ENCODE measurements around the gene MYOM1. TPM values are rescaled to one million over a fixed set of nuclear protein-coding genes. Genes with fewer than 3 reads are reported as not detected.

Gene MYOM1
- total RNA-seq, 1 donor from 2014 or later: 661 TPM

DNA sequence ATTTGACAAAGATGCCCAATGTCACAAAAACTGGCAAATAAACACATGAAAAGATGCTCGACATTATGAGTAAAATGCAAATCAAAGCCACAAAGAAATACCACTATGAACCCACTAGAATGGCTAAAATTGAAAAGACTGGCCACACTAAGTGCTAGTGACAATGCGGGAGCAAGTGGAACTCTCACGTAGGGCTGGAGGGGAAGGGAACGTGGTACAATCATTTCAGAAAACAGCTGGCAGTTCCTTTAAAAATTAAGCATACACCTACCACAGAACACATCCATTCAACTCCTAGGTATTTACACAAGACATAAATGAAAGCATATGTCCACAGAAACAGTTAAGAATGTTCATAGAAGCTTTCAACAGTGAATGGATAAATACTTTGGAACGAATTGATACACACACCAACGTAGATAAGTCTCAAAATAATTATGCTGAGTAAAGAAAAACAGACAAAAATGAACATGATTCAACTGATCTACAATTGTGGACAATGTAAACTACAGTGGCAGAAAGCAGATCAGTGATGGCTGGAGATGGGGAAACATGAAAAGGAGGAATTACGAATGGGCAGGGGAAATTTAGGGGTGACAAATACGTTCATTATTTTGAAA lies 71.7 kb downstream of the MYOM1 start:
- Histone ChIP-seq H3K27me3 (ENCODE audit: control insufficient read depth in 3 of 3, insufficient read depth in 3 of 3, low read length in 3 of 3) (no peaks in the 10 kb centered on the region), H3K9ac (ENCODE audit: low read depth in 1 of 3, low read length in 3 of 3) (no peak overlapping the region), H3K9me3 (ENCODE audit: control insufficient read depth in 3 of 3, low read length in 3 of 3) (no peaks in the 10 kb centered on the region), H3K36me3 (ENCODE audit: control insufficient read depth in 3 of 3, insufficient read depth in 3 of 3, low read length in 3 of 3) (peaks cover 20 to 35% (median 22%) of the 10 kb centered on the region in 3 donors), H3K27ac (ENCODE audit: low read depth, low read length) (no peak overlapping the region), H3K4me3 (ENCODE audit: low read length in 3 of 3) (no peak overlapping the region), H3K4me1 (ENCODE audit: control insufficient read depth in 3 of 3, insufficient read depth in 3 of 3, low read length in 3 of 3) (peaks cover 0 to 3% (median 0%) of the 10 kb centered on the region in 3 donors)

GRCh38 chr18:3140986-3141639 lies 78.7 kb downstream of the MYOM1 start:
- no peaks in the 10 kb centered on the region for H3K27me3 ChIP-seq (ENCODE audit: control insufficient read depth in 3 of 3, insufficient read depth in 3 of 3, low read length in 3 of 3)
- peaks cover 17 to 38% (median 35%) of the 10 kb centered on the region in 3 donors for H3K36me3 ChIP-seq (ENCODE audit: control insufficient read depth in 3 of 3, insufficient read depth in 3 of 3, low read length in 3 of 3)
- no peak overlapping the region for H3K27ac ChIP-seq (ENCODE audit: low read depth, low read length)
- peaks cover 8 to 22% (median 10%) of the 10 kb centered on the region in 3 donors for H3K4me1 ChIP-seq (ENCODE audit: control insufficient read depth in 3 of 3, insufficient read depth in 3 of 3, low read length in 3 of 3)
- H3K9ac ChIP-seq (ENCODE audit: low read depth in 1 of 3, low read length in 3 of 3): no peak overlapping the region
- H3K9me3 ChIP-seq (ENCODE audit: control insufficient read depth in 3 of 3, low read length in 3 of 3): no peaks in the 10 kb centered on the region
- no peak overlapping the region for H3K4me3 ChIP-seq (ENCODE audit: low read length in 3 of 3)

GRCh38 chr18:3140342-3140741 lies 79.4 kb downstream of the MYOM1 start:
- no peak overlapping the region for H3K27ac ChIP-seq (ENCODE audit: low read depth, low read length)
- peaks cover 21 to 42% (median 41%) of the 10 kb centered on the region in 3 donors for H3K36me3 ChIP-seq (ENCODE audit: control insufficient read depth in 3 of 3, insufficient read depth in 3 of 3, low read length in 3 of 3)
- H3K4me1 ChIP-seq (ENCODE audit: control insufficient read depth in 3 of 3, insufficient read depth in 3 of 3, low read length in 3 of 3): peaks cover 8 to 22% (median 10%) of the 10 kb centered on the region in 3 donors
- H3K9ac ChIP-seq (ENCODE audit: low read depth in 1 of 3, low read length in 3 of 3): no peak overlapping the region
- no peaks in the 10 kb centered on the region for H3K9me3 ChIP-seq (ENCODE audit: control insufficient read depth in 3 of 3, low read length in 3 of 3)
- H3K4me3 ChIP-seq (ENCODE audit: low read length in 3 of 3): no peak overlapping the region
- H3K27me3 ChIP-seq (ENCODE audit: control insufficient read depth in 3 of 3, insufficient read depth in 3 of 3, low read length in 3 of 3): no peaks in the 10 kb centered on the region

DNA sequence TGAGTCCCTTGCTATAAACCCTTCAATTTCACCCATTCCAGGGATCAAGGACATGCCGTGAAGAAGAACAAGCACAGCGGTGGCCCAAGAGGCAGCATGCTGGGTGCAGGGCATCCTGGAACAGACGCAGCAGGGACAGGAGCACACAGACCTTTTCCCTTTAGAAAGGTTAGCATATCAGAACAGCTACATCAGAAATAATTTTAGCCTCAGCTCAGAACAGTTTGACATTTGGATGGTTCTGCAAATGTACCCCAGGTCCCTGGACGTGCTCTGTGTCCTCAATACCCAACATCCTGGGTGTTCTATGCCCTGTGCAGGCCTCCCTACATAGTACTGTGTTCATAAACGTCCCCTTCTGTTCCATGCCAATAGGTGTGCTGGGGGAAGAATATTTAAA lies 80.4 kb downstream of the MYOM1 start:
- Histone ChIP-seq H3K36me3 (ENCODE audit: control insufficient read depth in 3 of 3, insufficient read depth in 3 of 3, low read length in 3 of 3) (peaks cover 25 to 50% (median 46%) of the 10 kb centered on the region in 3 donors), H3K9ac (ENCODE audit: low read depth in 1 of 3, low read length in 3 of 3) (no peak overlapping the region), H3K27ac (ENCODE audit: low read depth, low read length) (no peak overlapping the region), H3K9me3 (ENCODE audit: control insufficient read depth in 3 of 3, low read length in 3 of 3) (no peaks in the 10 kb centered on the region), H3K4me1 (ENCODE audit: control insufficient read depth in 3 of 3, insufficient read depth in 3 of 3, low read length in 3 of 3) (peaks cover 7 to 22% (median 8%) of the 10 kb centered on the region in 3 donors), H3K4me3 (ENCODE audit: low read length in 3 of 3) (no peak overlapping the region), H3K27me3 (ENCODE audit: control insufficient read depth in 3 of 3, insufficient read depth in 3 of 3, low read length in 3 of 3) (no peaks in the 10 kb centered on the region)

GRCh38 chr18:3138274-3138975 lies 81.3 kb downstream of the MYOM1 start:
- no peak overlapping the region for H3K9ac ChIP-seq (ENCODE audit: low read depth in 1 of 3, low read length in 3 of 3)
- no peak overlapping the region for H3K4me3 ChIP-seq (ENCODE audit: low read length in 3 of 3)
- no peaks in the 10 kb centered on the region for H3K9me3 ChIP-seq (ENCODE audit: control insufficient read depth in 3 of 3, low read length in 3 of 3)
- peaks cover 7 to 26% (median 8%) of the 10 kb centered on the region in 3 donors for H3K4me1 ChIP-seq (ENCODE audit: control insufficient read depth in 3 of 3, insufficient read depth in 3 of 3, low read length in 3 of 3)
- H3K27me3 ChIP-seq (ENCODE audit: control insufficient read depth in 3 of 3, insufficient read depth in 3 of 3, low read length in 3 of 3): no peaks in the 10 kb centered on the region
- no peak overlapping the region for H3K27ac ChIP-seq (ENCODE audit: low read depth, low read length)
- peaks cover 33 to 59% (median 55%) of the 10 kb centered on the region in 3 donors for H3K36me3 ChIP-seq (ENCODE audit: control insufficient read depth in 3 of 3, insufficient read depth in 3 of 3, low read length in 3 of 3)

DNA sequence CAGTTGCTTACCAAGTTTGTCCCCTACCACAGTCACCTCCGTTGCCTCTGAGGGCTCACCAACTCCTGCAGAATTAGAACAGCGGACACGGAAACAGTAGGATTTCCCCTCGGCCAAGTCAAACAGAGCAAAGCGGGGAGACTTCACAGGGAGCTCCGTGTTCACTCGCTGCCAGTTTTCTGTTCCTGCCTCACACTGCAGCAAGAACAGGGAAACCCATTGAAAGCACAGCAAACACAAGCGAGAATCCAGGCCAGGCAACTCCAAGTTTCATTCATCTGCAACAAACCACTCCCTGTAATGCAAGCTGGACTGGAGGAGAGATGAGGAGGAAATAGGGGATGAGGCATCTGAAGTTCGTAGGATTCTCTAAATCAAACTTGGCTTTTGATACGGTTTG lies 84.2 kb downstream of the MYOM1 start:
- no peaks in the 10 kb centered on the region for H3K27me3 ChIP-seq (ENCODE audit: control insufficient read depth in 3 of 3, insufficient read depth in 3 of 3, low read length in 3 of 3)
- H3K4me3 ChIP-seq (ENCODE audit: low read length in 3 of 3): no peak overlapping the region
- peaks cover 3 to 19% (median 9%) of the 10 kb centered on the region in 3 donors for H3K4me1 ChIP-seq (ENCODE audit: control insufficient read depth in 3 of 3, insufficient read depth in 3 of 3, low read length in 3 of 3)
- H3K27ac ChIP-seq (ENCODE audit: low read depth, low read length): no peak overlapping the region
- peaks cover 33 to 69% (median 53%) of the 10 kb centered on the region in 3 donors for H3K36me3 ChIP-seq (ENCODE audit: control insufficient read depth in 3 of 3, insufficient read depth in 3 of 3, low read length in 3 of 3)
- H3K9me3 ChIP-seq (ENCODE audit: control insufficient read depth in 3 of 3, low read length in 3 of 3): no peaks in the 10 kb centered on the region
- H3K9ac ChIP-seq (ENCODE audit: low read depth in 1 of 3, low read length in 3 of 3): no peak overlapping the region

GRCh38 chr18:3132700-3133099 lies 87.1 kb downstream of the MYOM1 start:
- H3K4me3 ChIP-seq (ENCODE audit: low read length in 3 of 3): no peak overlapping the region
- H3K27me3 ChIP-seq (ENCODE audit: control insufficient read depth in 3 of 3, insufficient read depth in 3 of 3, low read length in 3 of 3): no peaks in the 10 kb centered on the region
- H3K4me1 ChIP-seq (ENCODE audit: control insufficient read depth in 3 of 3, insufficient read depth in 3 of 3, low read length in 3 of 3): peaks cover 3 to 13% (median 9%) of the 10 kb centered on the region in 3 donors
- H3K36me3 ChIP-seq (ENCODE audit: control insufficient read depth in 3 of 3, insufficient read depth in 3 of 3, low read length in 3 of 3): peaks cover 33 to 67% (median 59%) of the 10 kb centered on the region in 3 donors
- no peaks in the 10 kb centered on the region for H3K9me3 ChIP-seq (ENCODE audit: control insufficient read depth in 3 of 3, low read length in 3 of 3)
- no peak overlapping the region for H3K9ac ChIP-seq (ENCODE audit: low read depth in 1 of 3, low read length in 3 of 3)
- peak overlapping the region; percentile 43 for H3K27ac ChIP-seq (ENCODE audit: low read depth, low read length)

DNA sequence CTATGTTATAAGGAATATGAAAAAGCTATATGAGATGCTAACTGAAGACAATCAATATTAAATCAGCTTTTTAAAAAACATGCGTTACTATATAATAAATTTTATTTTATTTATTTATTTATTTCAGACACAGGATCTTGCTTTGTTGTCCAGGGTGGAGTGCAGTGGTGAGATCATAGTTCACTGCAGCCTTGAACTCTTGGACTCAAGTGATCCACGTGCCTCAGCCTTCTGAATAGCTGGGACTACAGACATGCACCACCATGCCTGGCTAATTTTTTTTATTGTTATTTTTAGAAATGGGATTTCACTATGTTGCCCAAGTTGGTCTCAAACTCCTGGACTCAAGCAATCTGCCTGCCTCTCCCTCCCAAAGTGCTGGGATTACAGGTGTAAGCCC lies 89.4 kb downstream of the MYOM1 start:
- H3K27ac ChIP-seq (ENCODE audit: low read depth, low read length): no peak overlapping the region

DNA sequence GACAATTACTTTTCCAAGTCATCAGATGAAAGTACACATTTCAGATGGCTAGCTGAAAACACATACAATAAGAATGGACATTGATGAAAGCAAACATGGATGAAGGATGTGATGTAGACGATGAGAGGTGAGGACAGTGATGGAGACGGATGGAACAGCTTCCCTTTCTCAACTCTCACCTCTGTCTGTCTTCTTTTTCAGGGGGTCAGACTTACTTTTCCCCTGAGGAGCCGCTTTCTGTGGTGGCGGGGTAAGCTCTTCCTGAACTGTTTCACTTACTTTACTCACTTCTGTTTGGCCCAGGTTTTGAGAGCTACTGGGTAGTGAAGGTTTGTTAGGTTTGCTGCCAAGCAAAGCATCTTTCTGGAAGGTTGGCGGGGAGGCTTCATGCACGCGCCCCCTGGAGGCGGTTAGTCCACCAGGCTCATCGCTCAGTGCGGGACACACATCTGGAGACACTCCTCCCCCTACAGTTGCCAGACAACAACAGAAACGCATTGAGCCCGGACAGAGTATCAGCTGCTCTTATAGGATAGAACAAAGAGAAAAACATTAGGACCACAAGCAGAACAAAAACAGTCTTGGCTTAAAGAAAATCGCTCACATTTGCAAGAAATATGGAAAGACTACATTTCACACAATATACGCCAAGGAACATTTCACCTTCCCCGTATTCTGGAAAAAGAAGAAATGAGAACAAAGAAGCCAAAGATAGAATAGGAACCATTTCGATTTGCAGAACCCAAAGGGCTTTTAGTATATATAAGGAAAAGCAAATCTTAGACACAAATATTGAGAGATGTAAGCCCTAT lies 90.5 kb downstream of the MYOM1 start:
- Histone ChIP-seq H3K27me3 (ENCODE audit: control insufficient read depth in 3 of 3, insufficient read depth in 3 of 3, low read length in 3 of 3) (no peaks in the 10 kb centered on the region), H3K4me1 (ENCODE audit: control insufficient read depth in 3 of 3, insufficient read depth in 3 of 3, low read length in 3 of 3) (peaks cover 3 to 13% (median 9%) of the 10 kb centered on the region in 3 donors), H3K9me3 (ENCODE audit: control insufficient read depth in 3 of 3, low read length in 3 of 3) (no peaks in the 10 kb centered on the region), H3K36me3 (ENCODE audit: control insufficient read depth in 3 of 3, insufficient read depth in 3 of 3, low read length in 3 of 3) (peaks cover 44 to 71% (median 66%) of the 10 kb centered on the region in 3 donors), H3K4me3 (ENCODE audit: low read length in 3 of 3) (no peak overlapping the region), H3K9ac (ENCODE audit: low read depth in 1 of 3, low read length in 3 of 3) (no peak overlapping the region), H3K27ac (ENCODE audit: low read depth, low read length) (no peak overlapping the region)

More for the DNA sequence above, 89.4 kb downstream of the MYOM1 start:
- Histone ChIP-seq H3K36me3 (ENCODE audit: control insufficient read depth in 3 of 3, insufficient read depth in 3 of 3, low read length in 3 of 3) (peaks cover 42 to 73% (median 64%) of the 10 kb centered on the region in 3 donors), H3K4me1 (ENCODE audit: control insufficient read depth in 3 of 3, insufficient read depth in 3 of 3, low read length in 3 of 3) (peaks cover 3 to 13% (median 9%) of the 10 kb centered on the region in 3 donors), H3K27me3 (ENCODE audit: control insufficient read depth in 3 of 3, insufficient read depth in 3 of 3, low read length in 3 of 3) (no peaks in the 10 kb centered on the region), H3K9me3 (ENCODE audit: control insufficient read depth in 3 of 3, low read length in 3 of 3) (no peaks in the 10 kb centered on the region), H3K4me3 (ENCODE audit: low read length in 3 of 3) (no peak overlapping the region), H3K9ac (ENCODE audit: low read depth in 1 of 3, low read length in 3 of 3) (no peak overlapping the region)
